Heart left ventricle (tissue), 13 donors: Measurements from ENCODE around the gene CHD9.

Source experiments
- POLR2A ChIP-seq, 2 donors: fragments of 450-650 bp; IDR thresholded peaks; one replicate each; pipeline ENCODE4 v1.6.1; 2017; ENCODE audit warnings: antibody characterized with exemption in 2 of 2, mild to moderate bottlenecking in 2 of 2, moderate library complexity in 2 of 2
- TF ChIP-seq, protein P1 (sequence below), 12 donors: fragments of 200-600 bp; sonication (generic) in 4 of 12; IDR thresholded peaks; one replicate each; pipeline versions ENCODE4 v1.5.0 to v1.8.0; 2018 to 2022; ENCODE audit warnings: antibody characterized with exemption in 12 of 12, mild to moderate bottlenecking in 5 of 12
- donor health status: ischemic (EF 13 %, LVEDD 7.1; RV severe dilation, severe dysfunction).
- donor health status: DM: no; HTN: yes; CAD: no.
- donor health status: DM: no; HTN: no; CAD: no.
- donor health status: ischemic (EF 25% LVEDD 6.9; RV normal size, moderate dysfunction).
- donor health status: ischemic (EF 25% LVEDD 5.7; RV mildly dilated, moderate dysfunction).
- donor health status: ischemic (EF 35%, LVEDD 5.7; RV mildly dilated, moderate dysfunction).
- donor health status: nonischemic (EF 11% LVEDD 7.7; RV severe dilation, severe dysfunction).
- donor health status: DM: yes; HTN: yes; CAD: no.
- donor health status: PGD.
- donor health status: ischemic (EF 29% LVEDD 5.4; RV normal size, mild dysfunction).
- donor health status: nonischemic (EF 23%, LVEDD 6.1; RV moderate dilation, normal function).

GRCh38 chr16:53154513-53154912 lies 99.7 kb downstream of the CHD9 start:
- TF ChIP-seq, protein P1, sequence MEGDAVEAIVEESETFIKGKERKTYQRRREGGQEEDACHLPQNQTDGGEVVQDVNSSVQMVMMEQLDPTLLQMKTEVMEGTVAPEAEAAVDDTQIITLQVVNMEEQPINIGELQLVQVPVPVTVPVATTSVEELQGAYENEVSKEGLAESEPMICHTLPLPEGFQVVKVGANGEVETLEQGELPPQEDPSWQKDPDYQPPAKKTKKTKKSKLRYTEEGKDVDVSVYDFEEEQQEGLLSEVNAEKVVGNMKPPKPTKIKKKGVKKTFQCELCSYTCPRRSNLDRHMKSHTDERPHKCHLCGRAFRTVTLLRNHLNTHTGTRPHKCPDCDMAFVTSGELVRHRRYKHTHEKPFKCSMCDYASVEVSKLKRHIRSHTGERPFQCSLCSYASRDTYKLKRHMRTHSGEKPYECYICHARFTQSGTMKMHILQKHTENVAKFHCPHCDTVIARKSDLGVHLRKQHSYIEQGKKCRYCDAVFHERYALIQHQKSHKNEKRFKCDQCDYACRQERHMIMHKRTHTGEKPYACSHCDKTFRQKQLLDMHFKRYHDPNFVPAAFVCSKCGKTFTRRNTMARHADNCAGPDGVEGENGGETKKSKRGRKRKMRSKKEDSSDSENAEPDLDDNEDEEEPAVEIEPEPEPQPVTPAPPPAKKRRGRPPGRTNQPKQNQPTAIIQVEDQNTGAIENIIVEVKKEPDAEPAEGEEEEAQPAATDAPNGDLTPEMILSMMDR (IDR thresholded peaks at IDR 0.05): no peak
- TF ChIP-seq POLR2A (IDR thresholded peaks at IDR 0.05): no peak
